Stimulated activated CD8-positive, alpha-beta memory T cell treated with anti-CD3 and anti-CD28 coated beads, Interleukin-7, amount 100 ng/mL, for 1 hour (primary cell): ENCODE results near the gene ABCC2.
"Not testable (repeated sequence)": the region's sequence is repeated elsewhere in the genome, so short reads cannot be mapped to it uniquely, and the experiment has no call there.

ENCODE experiments used
- DNase-seq, 2 donors: peaks; one replicate each; pipeline ENCODE4 v3.0.0-alpha.2; 2020; ENCODE audit warnings: low read depth in 2 of 2

Gene ABCC2

GRCh38 chr10:99895066-99895465 is 112.6 kb downstream of the ABCC2 start:
- DNase-seq: not testable (repeated sequence)

- no peak for DNase-seq
These were observed 113.4 kb downstream of the ABCC2 start for GRCh38 chr10:99895867-99896266.
